GM12878 (cell line): ENCODE measurements around the gene SLX9.

Source experiments
- EZH2 ChIP-seq: IDR thresholded peaks from 2 replicates; pipeline ENCODE4 v1.6.1; 2012; ENCODE audit warnings: low read depth, mild to moderate bottlenecking, control low read depth, inconsistent platforms, low read length, borderline replicate concordance; ENCODE audit not compliant: control insufficient read depth
- KDM1A ChIP-seq: fragments of 200-600 bp; sonication (generic); IDR thresholded peaks from 2 replicates; pipeline ENCODE4 v1.6.1; 2016; ENCODE audit warnings: borderline replicate concordance

DNA sequence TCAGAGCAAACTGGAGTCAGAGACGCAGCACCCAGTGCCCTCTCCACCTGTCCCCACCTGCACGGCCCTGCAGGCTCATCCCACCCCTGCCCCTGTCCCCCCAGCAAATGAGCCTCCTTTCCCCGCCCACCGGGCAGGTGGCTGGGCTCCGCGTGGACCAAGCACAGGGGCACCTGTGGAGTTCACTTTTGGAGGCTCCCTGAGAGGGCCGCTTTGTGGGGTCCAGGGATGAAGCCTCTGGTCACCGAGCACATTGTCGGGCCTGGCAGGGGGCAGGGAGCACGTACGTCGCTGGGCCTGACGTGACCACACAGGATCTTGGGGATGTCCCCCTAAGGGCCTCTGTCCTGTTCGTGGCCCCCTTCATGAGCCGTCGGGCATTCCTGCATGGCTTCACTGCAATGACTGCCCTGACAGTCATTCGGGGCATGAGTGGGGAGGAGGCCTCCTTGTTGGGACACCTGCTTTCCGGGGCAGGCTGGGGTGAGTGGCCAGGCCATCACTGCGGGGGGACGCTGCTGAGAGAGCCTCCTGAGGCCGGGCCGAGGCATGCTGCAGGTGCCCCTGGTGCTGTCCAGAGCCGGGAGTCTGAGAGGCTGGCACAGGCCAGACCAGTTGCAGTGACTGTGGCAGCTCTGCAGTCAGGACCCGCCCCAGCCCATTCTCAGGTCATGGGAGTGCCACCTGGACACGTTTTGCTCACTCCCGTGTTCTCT, 19.7 kb downstream of the SLX9 start:
- no peak for TF ChIP-seq KDM1A
- TF ChIP-seq EZH2 = no peak
